ENCODE data around the gene TUBA1C. TPM values are rescaled to one million over a fixed set of nuclear protein-coding genes. Genes with fewer than 3 reads are reported as not detected.

TUBA1C gene
- polyA plus RNA-seq (2012; ENCODE audit: low read depth, missing spikeins) = 238 TPM

- FAIRE-seq (peak; percentile 90), DNase-seq (ENCODE audit: insufficient read length, low spot score) (peak; percentile 98)
- peak; percentile 99 for TF ChIP-seq POLR2A (IDR thresholded peaks at IDR 0.05; ENCODE audit: low read depth, low read length)
- peak; percentile 99 for TF ChIP-seq POLR2AphosphoS5 (IDR thresholded peaks at IDR 0.05; ENCODE audit: low read depth, low read length)
- TF ChIP-seq PAX5 (IDR thresholded peaks at IDR 0.05; ENCODE audit: insufficient read depth, low read length, severe bottlenecking) = no peak
- TF ChIP-seq TAF1 (IDR thresholded peaks at IDR 0.05; ENCODE audit: low read depth, low read length) = peak; percentile 96
- peak; percentile 87 for TF ChIP-seq POU2F2 (IDR thresholded peaks at IDR 0.05; ENCODE audit: low read depth, low read length)
- peak; percentile 39; the same call in 1 of the 2 replicates for TF ChIP-seq SPI1 (IDR thresholded peaks at IDR 0.05; ENCODE audit: low read depth, low read length)
Observed at GRCh38 chr12:49264873-49265792, at the start of gene TUBA1C. Gene TUBA1C (plus strand): TSS chr12:49265082. CDS start chr12:49265182, 100 bp downstream.

- TF ChIP-seq SPI1 (IDR thresholded peaks at IDR 0.05; ENCODE audit: low read depth, low read length) (no peak), PAX5 (IDR thresholded peaks at IDR 0.05; ENCODE audit: insufficient read depth, low read length, severe bottlenecking) (no peak), POLR2AphosphoS5 (IDR thresholded peaks at IDR 0.05; ENCODE audit: low read depth, low read length) (no peak), TAF1 (IDR thresholded peaks at IDR 0.05; ENCODE audit: low read depth, low read length) (no peak), POU2F2 (IDR thresholded peaks at IDR 0.05; ENCODE audit: low read depth, low read length) (no peak), POLR2A (IDR thresholded peaks at IDR 0.05; ENCODE audit: low read depth, low read length) (no peak)
- no peak for FAIRE-seq
- no peak for DNase-seq (ENCODE audit: insufficient read length, low spot score)
Observed at GRCh38 chr12:49219417-49220026, 45.4 kb upstream of the TUBA1C start.

GRCh38 chr12:49220972-49221371 is 43.9 kb upstream of the TUBA1C start:
- FAIRE-seq = no peak

GRCh38 chr12:49223122-49223521 is 41.8 kb upstream of the TUBA1C start:
- no peak for FAIRE-seq
- DNase-seq (ENCODE audit: insufficient read length, low spot score) = no peak

More at GRCh38 chr12:49220972-49221371, 43.9 kb upstream of the TUBA1C start:
- TF ChIP-seq SPI1 (IDR thresholded peaks at IDR 0.05; ENCODE audit: low read depth, low read length) = peak; percentile 23; the same call in 1 of the 2 replicates
- TF ChIP-seq TAF1 (IDR thresholded peaks at IDR 0.05; ENCODE audit: low read depth, low read length) = no peak
- no peak for DNase-seq (ENCODE audit: insufficient read length, low spot score)

GRCh38 chr12:49223590-49224369 is 41.1 kb upstream of the TUBA1C start:
- TF ChIP-seq POLR2AphosphoS5 (IDR thresholded peaks at IDR 0.05; ENCODE audit: low read depth, low read length) (no peak), SPI1 (IDR thresholded peaks at IDR 0.05; ENCODE audit: low read depth, low read length) (no peak), POU2F2 (IDR thresholded peaks at IDR 0.05; ENCODE audit: low read depth, low read length) (no peak), POLR2A (IDR thresholded peaks at IDR 0.05; ENCODE audit: low read depth, low read length) (no peak), TAF1 (IDR thresholded peaks at IDR 0.05; ENCODE audit: low read depth, low read length) (no peak), PAX5 (IDR thresholded peaks at IDR 0.05; ENCODE audit: insufficient read depth, low read length, severe bottlenecking) (no peak)
- FAIRE-seq = no peak
- no peak for DNase-seq (ENCODE audit: insufficient read length, low spot score)

More at GRCh38 chr12:49223122-49223521, 41.8 kb upstream of the TUBA1C start:
- TF ChIP-seq SPI1 (IDR thresholded peaks at IDR 0.05; ENCODE audit: low read depth, low read length) = no peak
- no peak for TF ChIP-seq POLR2AphosphoS5 (IDR thresholded peaks at IDR 0.05; ENCODE audit: low read depth, low read length)
- TF ChIP-seq PAX5 (IDR thresholded peaks at IDR 0.05; ENCODE audit: insufficient read depth, low read length, severe bottlenecking) = no peak
- TF ChIP-seq POLR2A (IDR thresholded peaks at IDR 0.05; ENCODE audit: low read depth, low read length) = no peak
- TF ChIP-seq TAF1 (IDR thresholded peaks at IDR 0.05; ENCODE audit: low read depth, low read length) = no peak
- TF ChIP-seq POU2F2 (IDR thresholded peaks at IDR 0.05; ENCODE audit: low read depth, low read length) = no peak

- DNase-seq (ENCODE audit: insufficient read length, low spot score) (no peak), FAIRE-seq (no peak)
- TF ChIP-seq SPI1 (IDR thresholded peaks at IDR 0.05; ENCODE audit: low read depth, low read length) (no peak), TAF1 (IDR thresholded peaks at IDR 0.05; ENCODE audit: low read depth, low read length) (no peak), POLR2AphosphoS5 (IDR thresholded peaks at IDR 0.05; ENCODE audit: low read depth, low read length) (no peak), PAX5 (IDR thresholded peaks at IDR 0.05; ENCODE audit: insufficient read depth, low read length, severe bottlenecking) (no peak), POU2F2 (IDR thresholded peaks at IDR 0.05; ENCODE audit: low read depth, low read length) (no peak), POLR2A (IDR thresholded peaks at IDR 0.05; ENCODE audit: low read depth, low read length) (no peak)
Observed at GRCh38 chr12:49225576-49226166, 39.2 kb upstream of the TUBA1C start.

- FAIRE-seq = no peak
- TF ChIP-seq POLR2A (IDR thresholded peaks at IDR 0.05; ENCODE audit: low read depth, low read length) (no peak), SPI1 (IDR thresholded peaks at IDR 0.05; ENCODE audit: low read depth, low read length) (no peak), PAX5 (IDR thresholded peaks at IDR 0.05; ENCODE audit: insufficient read depth, low read length, severe bottlenecking) (no peak), POLR2AphosphoS5 (IDR thresholded peaks at IDR 0.05; ENCODE audit: low read depth, low read length) (no peak), POU2F2 (IDR thresholded peaks at IDR 0.05; ENCODE audit: low read depth, low read length) (no peak), TAF1 (IDR thresholded peaks at IDR 0.05; ENCODE audit: low read depth, low read length) (no peak)
- no peak for DNase-seq (ENCODE audit: insufficient read length, low spot score)
Observed at GRCh38 chr12:49227713-49228112, 37.2 kb upstream of the TUBA1C start.

- FAIRE-seq (no peak), DNase-seq (ENCODE audit: insufficient read length, low spot score) (no peak)
- TF ChIP-seq PAX5 (IDR thresholded peaks at IDR 0.05; ENCODE audit: insufficient read depth, low read length, severe bottlenecking) = no peak
- TF ChIP-seq POLR2A (IDR thresholded peaks at IDR 0.05; ENCODE audit: low read depth, low read length) = no peak
- TF ChIP-seq SPI1 (IDR thresholded peaks at IDR 0.05; ENCODE audit: low read depth, low read length) = no peak
- no peak for TF ChIP-seq POLR2AphosphoS5 (IDR thresholded peaks at IDR 0.05; ENCODE audit: low read depth, low read length)
Observed at GRCh38 chr12:49228653-49229052, 36.2 kb upstream of the TUBA1C start.

Data from GM12891 (cell line).